GM12878 (cell line): ENCODE measurements around the gene ERFL. TPM values are rescaled to one million over a fixed set of nuclear protein-coding genes. Genes with fewer than 3 reads are reported as not detected.

Experiments
- BMI1 ChIP-seq: fragments of 450-650 bp; IDR thresholded peaks from 2 replicates; pipeline ENCODE4 v1.6.1; 2016; ENCODE audit warnings: mild to moderate bottlenecking, moderate library complexity, borderline replicate concordance
- CBFB ChIP-seq: IDR thresholded peaks from 2 replicates; pipeline ENCODE4 v1.6.1; 2016; ENCODE audit warnings: antibody characterized with exemption, low read depth
- IKZF2 ChIP-seq, 2 experiments: fragments of 450-650 bp; IDR thresholded peaks; 2 replicates each; pipeline ENCODE4 v1.6.1; 2017; ENCODE audit warnings: mild to moderate bottlenecking in 2 of 2, moderate library complexity in 2 of 2
- LARP7 ChIP-seq: fragments of 450-650 bp; IDR thresholded peaks from 2 replicates; pipeline ENCODE4 v1.6.1; 2017; ENCODE audit warnings: mild to moderate bottlenecking
- MEF2B ChIP-seq: fragments of 450-650 bp; IDR thresholded peaks from 2 replicates; pipeline ENCODE4 v1.6.1; 2018; ENCODE audit warnings: mild to moderate bottlenecking, moderate library complexity; ENCODE audit not compliant: partially characterized antibody, poor library complexity, severe bottlenecking
- NBN ChIP-seq: fragments of 450-650 bp; IDR thresholded peaks from 2 replicates; pipeline ENCODE4 v1.6.1; 2016
- NR2C1 ChIP-seq: fragments of 450-650 bp; IDR thresholded peaks from 2 replicates; pipeline ENCODE4 v1.6.1; 2017; ENCODE audit warnings: antibody characterized with exemption, mild to moderate bottlenecking, moderate library complexity
- PAX5 ChIP-seq: IDR thresholded peaks from 2 replicates; pipeline ENCODE4 v1.6.1; 2011; ENCODE audit warnings: low read depth, low read length, borderline replicate concordance
- POLR2AphosphoS2 ChIP-seq: IDR thresholded peaks from 2 replicates; pipeline ENCODE4 v1.6.1; 2011; ENCODE audit warnings: low read depth, mild to moderate bottlenecking, low read length, improper control_type of control experiment, moderate library complexity
- RCOR1 ChIP-seq: conservative IDR thresholded peaks from 2 replicates; pipeline ENCODE4 v1.6.1; 2012; ENCODE audit warnings: low read depth, low read length, improper control_type of control experiment
- SMC3 ChIP-seq: IDR thresholded peaks from 2 replicates; pipeline ENCODE4 v1.6.1; 2011; ENCODE audit warnings: low read length, improper control_type of control experiment, borderline replicate concordance
- SREBF2 ChIP-seq: IDR thresholded peaks from 2 replicates; pipeline ENCODE4 v1.6.1; 2012; ENCODE audit warnings: mild to moderate bottlenecking, low read length
- STAT1 ChIP-seq: fragments of 450-650 bp; conservative IDR thresholded peaks from 2 replicates; pipeline ENCODE4 v1.6.1; 2014; ENCODE audit warnings: antibody characterized with exemption, mild to moderate bottlenecking
- TAF1 ChIP-seq: IDR thresholded peaks from 2 replicates; pipeline ENCODE4 v1.6.1; 2011; ENCODE audit warnings: mild to moderate bottlenecking, low read depth, low read length, borderline replicate concordance
- YBX1 ChIP-seq: fragments of 450-650 bp; IDR thresholded peaks from 2 replicates; pipeline ENCODE4 v1.6.1; 2016; ENCODE audit warnings: antibody characterized with exemption
- polyA plus RNA-seq, 11 experiments: library from polyadenylated mRNA; depleted of rRNA in 4 of 11; unstranded in 6 of 11; stranded (reverse) in 5 of 11; fragments of >200 nt; fragmentation: Nextera tagmentation in 4 of 11; fragmentation: Illumina TruSeq in 1 of 11; extraction: Ambion mirVana in 4 of 11; extraction: Trizol in 1 of 11; gene quantifications; 1 replicate in 1 of 11; 2 replicates in 10 of 11; pipeline versions ENCODE4 v1.2.1 to v1.2.3, GENCODE V29; 2011 to 2016; ENCODE audit warnings: inconsistent platforms in 2 of 11, missing spikeins in 2 of 11, low read depth in 1 of 11
- total RNA-seq, 4 experiments: library from RNA; depleted of rRNA in 3 of 4; stranded (reverse); fragments of >200 nt in 3 of 4; fragmentation: Illumina TruSeq in 1 of 4; extraction: Trizol in 1 of 4; gene quantifications; 2 replicates each; pipeline versions ENCODE4 v1.2.1 to v1.2.3, GENCODE V29; 2013 to 2021
- TF ChIP-seq, protein P1 (sequence below): IDR thresholded peaks from 2 replicates; pipeline ENCODE4 v1.6.1; 2011; ENCODE audit warnings: low read depth, low read length, improper control_type of control experiment, borderline replicate concordance
- TF ChIP-seq, protein P2 (sequence below): fragments of 450-650 bp; IDR thresholded peaks from 2 replicates; pipeline ENCODE4 v1.6.1; 2017; ENCODE audit warnings: mild to moderate bottlenecking, low read depth, inconsistent platforms; ENCODE audit not compliant: poor library complexity, severe bottlenecking
- TF ChIP-seq, protein P3 (sequence below): IDR thresholded peaks from 2 replicates; pipeline ENCODE4 v1.6.1; 2012; ENCODE audit warnings: low read depth, low read length, improper control_type of control experiment
- TF ChIP-seq, protein P4 (sequence below): fragments of 450-650 bp; IDR thresholded peaks from 2 replicates; pipeline ENCODE4 v1.6.1; 2014; ENCODE audit warnings: mild to moderate bottlenecking
- TF ChIP-seq, protein P5 (sequence below): IDR thresholded peaks from 2 replicates; pipeline ENCODE4 v1.6.1; 2012; ENCODE audit warnings: improper control_type of control experiment, low read depth, low read length; ENCODE audit not compliant: insufficient replicate concordance

The ERFL gene
- total and polyA plus RNA-seq, 10 of the 15 experiments (the other 5 are each of a cell fraction or from before 2014, with no cell fraction given) = 0.04 to 0.10 (median 0.05) TPM; not detected in 7

DNA sequence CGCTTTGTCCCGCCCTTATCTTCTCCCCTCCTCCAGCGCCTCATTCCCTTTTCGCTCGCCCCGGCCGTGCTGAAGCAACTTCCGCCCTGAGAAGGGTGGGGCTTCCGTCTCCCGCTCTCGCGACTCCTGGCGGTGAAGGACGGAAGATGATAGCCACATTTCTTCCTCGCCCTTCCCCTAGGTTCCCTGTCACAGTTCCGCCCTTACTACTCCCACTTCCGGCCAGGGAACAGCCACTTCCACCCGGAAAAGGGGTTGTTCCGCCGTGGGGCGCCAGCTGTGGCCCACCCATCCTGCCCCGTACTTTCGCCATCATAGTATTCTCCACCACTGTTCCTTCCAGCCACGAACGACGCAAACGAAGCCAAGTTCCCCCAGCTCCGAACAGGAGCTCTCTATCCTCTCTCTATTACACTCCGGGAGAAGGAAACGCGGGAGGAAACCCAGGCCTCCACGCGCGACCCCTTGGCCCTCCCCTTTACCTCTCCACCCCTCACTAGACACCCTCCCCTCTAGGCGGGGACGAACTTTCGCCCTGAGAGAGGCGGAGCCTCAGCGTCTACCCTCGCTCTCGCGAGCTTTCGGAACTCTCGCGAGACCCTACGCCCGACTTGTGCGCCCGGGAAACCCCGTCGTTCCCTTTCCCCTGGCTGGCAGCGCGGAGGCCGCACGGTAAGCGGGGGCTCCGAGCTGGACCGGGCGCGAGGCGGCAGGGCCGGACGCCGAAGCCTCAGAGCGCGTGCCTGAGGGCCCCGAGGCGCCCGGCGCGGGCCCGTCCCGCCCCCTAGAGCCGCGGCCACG lies 68.4 kb downstream of the ERFL start, which contains the start of gene RPS19 (continued):
- TF ChIP-seq, protein P1, sequence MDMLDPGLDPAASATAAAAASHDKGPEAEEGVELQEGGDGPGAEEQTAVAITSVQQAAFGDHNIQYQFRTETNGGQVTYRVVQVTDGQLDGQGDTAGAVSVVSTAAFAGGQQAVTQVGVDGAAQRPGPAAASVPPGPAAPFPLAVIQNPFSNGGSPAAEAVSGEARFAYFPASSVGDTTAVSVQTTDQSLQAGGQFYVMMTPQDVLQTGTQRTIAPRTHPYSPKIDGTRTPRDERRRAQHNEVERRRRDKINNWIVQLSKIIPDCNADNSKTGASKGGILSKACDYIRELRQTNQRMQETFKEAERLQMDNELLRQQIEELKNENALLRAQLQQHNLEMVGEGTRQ = no peak
- TF ChIP-seq, protein P2, sequence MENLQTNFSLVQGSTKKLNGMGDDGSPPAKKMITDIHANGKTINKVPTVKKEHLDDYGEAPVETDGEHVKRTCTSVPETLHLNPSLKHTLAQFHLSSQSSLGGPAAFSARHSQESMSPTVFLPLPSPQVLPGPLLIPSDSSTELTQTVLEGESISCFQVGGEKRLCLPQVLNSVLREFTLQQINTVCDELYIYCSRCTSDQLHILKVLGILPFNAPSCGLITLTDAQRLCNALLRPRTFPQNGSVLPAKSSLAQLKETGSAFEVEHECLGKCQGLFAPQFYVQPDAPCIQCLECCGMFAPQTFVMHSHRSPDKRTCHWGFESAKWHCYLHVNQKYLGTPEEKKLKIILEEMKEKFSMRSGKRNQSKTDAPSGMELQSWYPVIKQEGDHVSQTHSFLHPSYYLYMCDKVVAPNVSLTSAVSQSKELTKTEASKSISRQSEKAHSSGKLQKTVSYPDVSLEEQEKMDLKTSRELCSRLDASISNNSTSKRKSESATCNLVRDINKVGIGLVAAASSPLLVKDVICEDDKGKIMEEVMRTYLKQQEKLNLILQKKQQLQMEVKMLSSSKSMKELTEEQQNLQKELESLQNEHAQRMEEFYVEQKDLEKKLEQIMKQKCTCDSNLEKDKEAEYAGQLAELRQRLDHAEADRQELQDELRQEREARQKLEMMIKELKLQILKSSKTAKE = peak; percentile 80
- TF ChIP-seq, protein P3, sequence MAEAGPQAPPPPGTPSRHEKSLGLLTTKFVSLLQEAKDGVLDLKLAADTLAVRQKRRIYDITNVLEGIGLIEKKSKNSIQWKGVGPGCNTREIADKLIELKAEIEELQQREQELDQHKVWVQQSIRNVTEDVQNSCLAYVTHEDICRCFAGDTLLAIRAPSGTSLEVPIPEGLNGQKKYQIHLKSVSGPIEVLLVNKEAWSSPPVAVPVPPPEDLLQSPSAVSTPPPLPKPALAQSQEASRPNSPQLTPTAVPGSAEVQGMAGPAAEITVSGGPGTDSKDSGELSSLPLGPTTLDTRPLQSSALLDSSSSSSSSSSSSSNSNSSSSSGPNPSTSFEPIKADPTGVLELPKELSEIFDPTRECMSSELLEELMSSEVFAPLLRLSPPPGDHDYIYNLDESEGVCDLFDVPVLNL = 0 out of 2 replicates have a peak, but pooled peaks have one; percentile 49
- TF ChIP-seq NR2C1 = peak; percentile 86
- peak; percentile 99 for TF ChIP-seq CBFB
- TF ChIP-seq POLR2AphosphoS2 = peak; percentile 84
- 0 out of 2 replicates have a peak, but pooled peaks have one; percentile 39 for TF ChIP-seq PAX5
- TF ChIP-seq LARP7 = peak; percentile 97
- peak; percentile 100 for TF ChIP-seq NBN
- TF ChIP-seq YBX1 = no peak
- TF ChIP-seq IKZF2 (IDR thresholded peaks at IDR 0.05) = peak; percentile 97
- TF ChIP-seq, protein P4, sequence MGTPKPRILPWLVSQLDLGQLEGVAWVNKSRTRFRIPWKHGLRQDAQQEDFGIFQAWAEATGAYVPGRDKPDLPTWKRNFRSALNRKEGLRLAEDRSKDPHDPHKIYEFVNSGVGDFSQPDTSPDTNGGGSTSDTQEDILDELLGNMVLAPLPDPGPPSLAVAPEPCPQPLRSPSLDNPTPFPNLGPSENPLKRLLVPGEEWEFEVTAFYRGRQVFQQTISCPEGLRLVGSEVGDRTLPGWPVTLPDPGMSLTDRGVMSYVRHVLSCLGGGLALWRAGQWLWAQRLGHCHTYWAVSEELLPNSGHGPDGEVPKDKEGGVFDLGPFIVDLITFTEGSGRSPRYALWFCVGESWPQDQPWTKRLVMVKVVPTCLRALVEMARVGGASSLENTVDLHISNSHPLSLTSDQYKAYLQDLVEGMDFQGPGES = no peak
- no peak; the same call in 1 of the 2 replicates for TF ChIP-seq STAT1
- TF ChIP-seq RCOR1 = peak; percentile 99
- TF ChIP-seq BMI1 = no peak
- TF ChIP-seq, protein P5, sequence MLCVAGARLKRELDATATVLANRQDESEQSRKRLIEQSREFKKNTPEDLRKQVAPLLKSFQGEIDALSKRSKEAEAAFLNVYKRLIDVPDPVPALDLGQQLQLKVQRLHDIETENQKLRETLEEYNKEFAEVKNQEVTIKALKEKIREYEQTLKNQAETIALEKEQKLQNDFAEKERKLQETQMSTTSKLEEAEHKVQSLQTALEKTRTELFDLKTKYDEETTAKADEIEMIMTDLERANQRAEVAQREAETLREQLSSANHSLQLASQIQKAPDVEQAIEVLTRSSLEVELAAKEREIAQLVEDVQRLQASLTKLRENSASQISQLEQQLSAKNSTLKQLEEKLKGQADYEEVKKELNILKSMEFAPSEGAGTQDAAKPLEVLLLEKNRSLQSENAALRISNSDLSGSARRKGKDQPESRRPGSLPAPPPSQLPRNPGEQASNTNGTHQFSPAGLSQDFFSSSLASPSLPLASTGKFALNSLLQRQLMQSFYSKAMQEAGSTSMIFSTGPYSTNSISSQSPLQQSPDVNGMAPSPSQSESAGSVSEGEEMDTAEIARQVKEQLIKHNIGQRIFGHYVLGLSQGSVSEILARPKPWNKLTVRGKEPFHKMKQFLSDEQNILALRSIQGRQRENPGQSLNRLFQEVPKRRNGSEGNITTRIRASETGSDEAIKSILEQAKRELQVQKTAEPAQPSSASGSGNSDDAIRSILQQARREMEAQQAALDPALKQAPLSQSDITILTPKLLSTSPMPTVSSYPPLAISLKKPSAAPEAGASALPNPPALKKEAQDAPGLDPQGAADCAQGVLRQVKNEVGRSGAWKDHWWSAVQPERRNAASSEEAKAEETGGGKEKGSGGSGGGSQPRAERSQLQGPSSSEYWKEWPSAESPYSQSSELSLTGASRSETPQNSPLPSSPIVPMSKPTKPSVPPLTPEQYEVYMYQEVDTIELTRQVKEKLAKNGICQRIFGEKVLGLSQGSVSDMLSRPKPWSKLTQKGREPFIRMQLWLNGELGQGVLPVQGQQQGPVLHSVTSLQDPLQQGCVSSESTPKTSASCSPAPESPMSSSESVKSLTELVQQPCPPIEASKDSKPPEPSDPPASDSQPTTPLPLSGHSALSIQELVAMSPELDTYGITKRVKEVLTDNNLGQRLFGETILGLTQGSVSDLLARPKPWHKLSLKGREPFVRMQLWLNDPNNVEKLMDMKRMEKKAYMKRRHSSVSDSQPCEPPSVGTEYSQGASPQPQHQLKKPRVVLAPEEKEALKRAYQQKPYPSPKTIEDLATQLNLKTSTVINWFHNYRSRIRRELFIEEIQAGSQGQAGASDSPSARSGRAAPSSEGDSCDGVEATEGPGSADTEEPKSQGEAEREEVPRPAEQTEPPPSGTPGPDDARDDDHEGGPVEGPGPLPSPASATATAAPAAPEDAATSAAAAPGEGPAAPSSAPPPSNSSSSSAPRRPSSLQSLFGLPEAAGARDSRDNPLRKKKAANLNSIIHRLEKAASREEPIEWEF = no peak
- TF ChIP-seq SMC3 = no peak
- peak; percentile 36 for TF ChIP-seq MEF2B
- TF ChIP-seq TAF1 = peak; percentile 99
- no peak for TF ChIP-seq SREBF2
